Gastrocnemius medialis (tissue), 4 donors: Measurements from ENCODE around the gene SLC37A1. TPM values are rescaled to one million over a fixed set of nuclear protein-coding genes. Genes with fewer than 3 reads are reported as not detected.

Experiments
- ATAC-seq, 2 donors: fragments of 150-250 bp; one replicate each; pipeline ENCODE4 v1.9.1; 2016
- DNase-seq, 2 donors: peaks; one replicate each; pipeline ENCODE4 v3.0.0-alpha.2; 2019
- H3K27ac ChIP-seq, 4 donors: fragments of 200-600 bp; sonication (generic); 1 replicate in 1 of 4; 2 replicates in 3 of 4; pipeline ENCODE4 v1.5.1; 2016 to 2018; ENCODE audit warnings: mild to moderate bottlenecking in 2 of 4, moderate library complexity in 1 of 4
- H3K27me3 ChIP-seq, 3 donors: fragments of 200-600 bp; sonication (generic) in 2 of 3; 1 replicate in 1 of 3; 2 replicates in 2 of 3; pipeline versions ENCODE4 v1.5.1 to v1.6.0; 2016 to 2019; ENCODE audit warnings: mild to moderate bottlenecking in 1 of 3, moderate library complexity in 1 of 3
- H3K36me3 ChIP-seq, 2 donors: fragments of 200-600 bp; sonication (generic) in 1 of 2; one replicate each; pipeline ENCODE4 v1.5.1; 2017 to 2018
- H3K4me1 ChIP-seq, 2 donors: fragments of 200-600 bp; sonication (generic) in 1 of 2; one replicate each; pipeline ENCODE4 v1.5.1; 2016 to 2017; ENCODE audit warnings: mild to moderate bottlenecking in 2 of 2
- H3K4me3 ChIP-seq, 4 donors: fragments of 200-600 bp; sonication (generic) in 3 of 4; 1 replicate in 1 of 4; 2 replicates in 3 of 4; pipeline ENCODE4 v1.5.1; 2016 to 2019; ENCODE audit warnings: mild to moderate bottlenecking in 2 of 4
- H3K9me3 ChIP-seq, 3 donors: fragments of 200-600 bp; sonication (generic) in 2 of 3; 1 replicate in 1 of 3; 2 replicates in 2 of 3; pipeline ENCODE4 v1.5.1; 2016 to 2019
- CTCF ChIP-seq, 5 experiments: fragments of 450-650 bp in 3 of 5; fragments of 200-600 bp in 2 of 5; sonication (generic) in 2 of 5; IDR thresholded peaks in 4 of 5; conservative IDR thresholded peaks in 1 of 5; 1 replicate in 4 of 5; 2 replicates in 1 of 5; pipeline ENCODE4 v1.5.1; 2016 to 2019; ENCODE audit warnings: antibody characterized with exemption in 5 of 5, mild to moderate bottlenecking in 3 of 5, moderate library complexity in 3 of 5
- POLR2A ChIP-seq, 2 donors: fragments of 450-650 bp; IDR thresholded peaks; one replicate each; pipeline ENCODE4 v1.6.1; 2017; ENCODE audit warnings: antibody characterized with exemption in 2 of 2, mild to moderate bottlenecking in 2 of 2, moderate library complexity in 2 of 2
- in situ Hi-C, 4 donors: fragments of 200-750 bp; cut with MboI; loops; one replicate each; pipeline versions ENCODE4 v1.15.0 to v1.8.0; 2017; ENCODE audit warnings: low sequenced_read_pairs in 4 of 4
- intact Hi-C: fragments of 100-400 bp; cut with DNase I; formaldehyde crosslinking; loops from one replicate; pipeline ENCODE4 v1.15.1; 2023; ENCODE audit warnings: low total_unique reads
- total RNA-seq, 4 donors: library from RNA; depleted of rRNA; stranded (reverse); fragments of >200 nt; gene quantifications; one replicate each; pipeline versions ENCODE4 v1.1.0 to v1.2.3, GENCODE V29; 2016

SLC37A1 gene
- total RNA-seq, 4 donors from 2014 or later, result 8.3 to 16.1 (median 12.4) TPM

DNA sequence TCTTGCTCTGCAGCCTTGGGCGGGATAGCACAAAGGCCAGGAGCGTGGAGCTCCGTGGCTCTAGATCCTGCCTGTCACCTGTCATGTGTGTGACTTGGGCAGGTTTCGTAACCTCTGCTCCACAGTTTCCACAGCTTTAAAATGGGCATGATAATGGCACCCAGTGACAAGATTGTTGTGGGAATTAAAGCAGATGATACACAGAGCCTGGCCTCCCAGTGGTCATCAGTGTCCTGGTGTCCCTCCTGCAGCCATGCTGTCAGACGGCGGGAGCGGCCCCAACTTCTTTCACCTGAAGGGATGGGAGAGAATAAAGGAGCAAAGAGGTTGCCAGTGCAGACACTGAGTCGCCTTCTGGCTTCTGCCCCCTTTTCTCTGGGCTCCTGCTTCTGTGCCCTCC, 61.5 kb downstream of the SLC37A1 start:
- TF ChIP-seq CTCF (IDR thresholded peaks at IDR 0.05 in 4 of 5, conservative IDR thresholded peaks at IDR 0.05 in 1 of 5) (no peak), POLR2A (IDR thresholded peaks at IDR 0.05) (no peak)
- ATAC-seq, result no peak
- Histone ChIP-seq H3K36me3 (peaks cover 0 to 35% of the 10 kb centered on the region in 2 donors), H3K9me3 (no peaks in the 10 kb centered on the region), H3K4me1 (peaks cover 0 to 7% of the 10 kb centered on the region in 2 donors), H3K27ac (no peak overlapping the region), H3K4me3 (no peak overlapping the region), H3K27me3 (no peaks in the 10 kb centered on the region)
- no peak for DNase-seq
- in situ Hi-C loops (loop anchor here in 1 of 4 donors (25.0 kb wide), 1 partner anchor 237 kb away; no protein-coding TSS in a partner anchor), intact Hi-C loops (no loop called here)

GRCh38 chr21:42576639-42577038, 63.0 kb downstream of the SLC37A1 start:
- no peak for DNase-seq
- H3K4me3 ChIP-seq, result no peak overlapping the region
- H3K27me3 ChIP-seq, result no peaks in the 10 kb centered on the region
- no peak for ATAC-seq
- H3K36me3 ChIP-seq, result peaks cover 0 to 29% of the 10 kb centered on the region in 2 donors
- peaks cover 0 to 7% of the 10 kb centered on the region in 2 donors for H3K4me1 ChIP-seq
- H3K27ac ChIP-seq, result no peak overlapping the region
- in situ Hi-C loops, result loop anchor here in 1 of 4 donors (25.0 kb wide), 1 partner anchor 236 kb away; no protein-coding TSS in a partner anchor
- TF ChIP-seq CTCF (IDR thresholded peaks at IDR 0.05 in 4 of 5, conservative IDR thresholded peaks at IDR 0.05 in 1 of 5) (no peak), POLR2A (IDR thresholded peaks at IDR 0.05) (no peak)
- intact Hi-C loops, result no loop called here
- no peaks in the 10 kb centered on the region for H3K9me3 ChIP-seq

DNA sequence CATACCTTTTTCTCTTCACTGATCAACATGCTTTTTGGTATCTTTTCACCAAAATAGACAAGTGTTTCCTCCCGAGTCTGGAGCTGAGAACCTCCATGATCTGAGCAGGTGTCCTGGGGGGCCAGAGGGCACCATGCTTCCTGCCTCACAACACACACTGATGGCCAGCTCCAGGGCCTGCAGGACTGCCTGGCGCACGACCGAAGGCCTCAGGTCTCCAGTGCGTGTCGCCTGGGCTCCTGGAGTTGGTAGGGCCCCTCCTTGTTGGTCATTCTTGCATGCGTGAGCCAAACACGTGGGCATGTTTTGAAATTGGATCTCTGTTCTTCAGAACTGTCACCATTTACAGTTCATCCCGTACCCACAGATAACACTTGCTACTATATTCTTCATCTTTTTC, 64.4 kb downstream of the SLC37A1 start:
- no peaks in the 10 kb centered on the region for H3K9me3 ChIP-seq
- intact Hi-C loops, result no loop called here
- TF ChIP-seq POLR2A (IDR thresholded peaks at IDR 0.05), result no peak
- TF ChIP-seq CTCF (IDR thresholded peaks at IDR 0.05 in 4 of 5, conservative IDR thresholded peaks at IDR 0.05 in 1 of 5), result no peak
- peak in 1 of 2 donors; percentile 35 for DNase-seq
- peaks cover 0 to 23% of the 10 kb centered on the region in 2 donors for H3K36me3 ChIP-seq
- peak overlapping the region in 1 of 4 donors; percentile 65 for H3K27ac ChIP-seq
- peaks cover 0 to 7% of the 10 kb centered on the region in 2 donors for H3K4me1 ChIP-seq
- no peaks in the 10 kb centered on the region for H3K27me3 ChIP-seq
- H3K4me3 ChIP-seq, result no peak overlapping the region
- peak; percentile 60 to 96 for ATAC-seq
- in situ Hi-C loops, result loop anchor here in 1 of 4 donors (25.0 kb wide), 1 partner anchor 234 kb away; no protein-coding TSS in a partner anchor

GRCh38 chr21:42578761-42579415, 65.2 kb downstream of the SLC37A1 start:
- Histone ChIP-seq H3K9me3 (no peaks in the 10 kb centered on the region), H3K27ac (peak overlapping the region in 1 of 4 donors; percentile 65), H3K4me3 (no peak overlapping the region), H3K36me3 (peaks cover 0 to 23% of the 10 kb centered on the region in 2 donors), H3K4me1 (peaks cover 0 to 7% of the 10 kb centered on the region in 2 donors), H3K27me3 (no peaks in the 10 kb centered on the region)
- no peak for TF ChIP-seq POLR2A (IDR thresholded peaks at IDR 0.05)
- TF ChIP-seq CTCF (IDR thresholded peaks at IDR 0.05 in 4 of 5, conservative IDR thresholded peaks at IDR 0.05 in 1 of 5), result no peak
- DNase-seq (no peak), ATAC-seq (no peak)
- intact Hi-C loops, result no loop called here
- in situ Hi-C loops, result loop anchor here in 1 of 4 donors (25.0 kb wide), 1 partner anchor 233 kb away; no protein-coding TSS in a partner anchor
